Muscle of leg (tissue), 11 donors: ENCODE results near the gene CHMP2A. TPM values are rescaled to one million over a fixed set of nuclear protein-coding genes. Genes with fewer than 3 reads are reported as not detected.
"Not testable (repeated sequence)": the region's sequence is repeated elsewhere in the genome, so short reads cannot be mapped to it uniquely, and the experiment has no call there.

Experiments
- DNase-seq: peaks from one replicate; pipeline ENCODE4 v3.0.0; 2013
- H3K27ac ChIP-seq: one replicate; pipeline ENCODE4 v1.5.1; 2013; ENCODE audit warnings: mild to moderate bottlenecking, low read length, control low read depth
- H3K27me3 ChIP-seq: one replicate; pipeline ENCODE4 v1.6.1; 2013; ENCODE audit warnings: low read length; ENCODE audit not compliant: control insufficient read depth, insufficient read depth
- H3K36me3 ChIP-seq: one replicate; pipeline ENCODE4 v1.6.1; 2013; ENCODE audit warnings: low read length; ENCODE audit not compliant: control insufficient read depth, insufficient read depth
- H3K4me1 ChIP-seq: one replicate; pipeline ENCODE4 v1.6.1; 2013; ENCODE audit warnings: low read length; ENCODE audit not compliant: control insufficient read depth, insufficient read depth
- H3K4me3 ChIP-seq: one replicate; pipeline ENCODE4 v1.5.1; 2013; ENCODE audit warnings: low read length, control low read depth
- H3K9me3 ChIP-seq: replicated peaks from 2 replicates; pipeline ENCODE4 v1.6.1; 2013; ENCODE audit warnings: low read depth, low read length; ENCODE audit not compliant: control insufficient read depth
- WGBS: methylation state at CpG from one replicate; pipeline ENCODE4 v1.1.5; 2013; ENCODE audit warnings: missing lambda C conversion rate; ENCODE audit not compliant: insufficient coverage; 5-methylcytosine and 5-hydroxymethylcytosine counted together
- polyA plus RNA-seq, 8 donors: library from polyadenylated mRNA; unstranded; fragments of 120-200 nt; gene quantifications; one replicate each; pipeline versions ENCODE4 v1.2.1 to v1.2.3, GENCODE V29; 2013; ENCODE audit warnings: inconsistent platforms in 1 of 8, low replicate concordance in 1 of 8; ENCODE audit not compliant: insufficient read length in 8 of 8, insufficient read depth in 1 of 8
- total RNA-seq: library from RNA; stranded (reverse); fragments of 120-200 nt; gene quantifications from one replicate; pipeline ENCODE4 v1.2.4, GENCODE V29; 2013

Gene CHMP2A
- total and polyA plus RNA-seq, 9 donors: 60.8 to 83.3 (median 75.9) TPM

DNA sequence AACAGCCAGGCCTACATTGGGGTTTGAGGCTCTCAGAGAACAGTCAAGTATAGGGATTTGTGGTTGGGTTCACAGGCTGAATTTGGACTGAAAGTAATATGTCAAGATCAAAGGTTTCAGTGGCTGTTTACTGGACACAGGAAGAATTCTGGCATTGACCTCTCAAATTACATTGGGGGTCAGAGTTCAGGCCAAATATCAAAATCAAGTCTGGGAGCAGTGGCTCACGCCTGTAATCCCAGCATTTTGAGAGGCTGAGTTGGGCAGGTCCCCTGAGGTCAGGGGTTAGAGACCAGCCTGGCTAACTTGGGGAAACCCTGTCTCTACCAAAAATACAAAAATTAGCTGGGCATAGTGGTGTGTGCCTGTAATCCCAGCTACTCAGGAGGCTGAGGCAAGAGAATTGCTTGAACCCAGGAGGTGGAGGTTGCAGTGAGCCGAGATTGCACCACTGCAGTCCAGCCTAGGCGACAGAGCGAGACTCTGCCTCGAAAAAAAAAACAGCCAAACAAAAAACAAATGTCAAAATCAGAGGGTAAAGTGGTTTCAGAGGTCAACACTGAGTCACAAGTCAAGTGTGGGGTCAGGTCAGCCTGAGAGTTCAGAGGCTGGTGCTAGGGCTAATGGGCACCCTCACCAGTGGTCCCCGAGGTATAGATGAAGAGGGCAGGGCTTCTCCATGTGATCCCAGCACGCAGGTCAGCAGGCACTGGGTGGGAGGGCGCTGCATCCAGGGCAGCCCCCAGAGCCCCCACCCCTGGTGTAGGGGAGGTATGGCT lies 44.6 kb downstream of the CHMP2A start:
- 54% methylated on average over 2 of the region's 8 CpGs for WGBS
- Histone ChIP-seq H3K4me3 (no peak overlapping the region), H3K27ac (no peak overlapping the region), H3K36me3 (peaks cover 14% of the 10 kb centered on the region), H3K4me1 (peaks cover 6% of the 10 kb centered on the region), H3K9me3 (peaks cover 3% of the 10 kb centered on the region), H3K27me3 (no peaks in the 10 kb centered on the region)
- DNase-seq: no peak

DNA sequence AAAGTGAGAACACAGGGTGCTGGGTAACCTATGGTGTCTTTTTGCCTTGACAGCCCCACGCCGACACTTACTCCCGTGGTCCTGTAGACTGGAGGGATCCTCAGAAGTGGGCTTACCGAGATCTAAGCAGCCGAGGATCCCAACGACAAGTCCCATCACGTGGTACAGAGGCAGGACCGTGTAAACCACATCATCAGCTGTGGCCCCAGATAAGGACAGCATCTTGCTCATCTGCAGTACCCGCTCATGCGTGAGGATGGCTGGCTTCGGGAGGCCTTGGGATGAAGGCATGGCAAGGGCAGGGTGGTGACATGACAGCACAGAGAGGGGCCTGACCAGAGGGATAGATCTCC lies 45.2 kb downstream of the CHMP2A start:
- H3K9me3 ChIP-seq: peaks cover 3% of the 10 kb centered on the region
- no peak for DNase-seq
- peaks cover 13% of the 10 kb centered on the region for H3K36me3 ChIP-seq
- WGBS: 80% methylated on average over 11 of the region's 11 CpGs
- no peak overlapping the region for H3K4me3 ChIP-seq
- no peak overlapping the region for H3K27ac ChIP-seq
- no peaks in the 10 kb centered on the region for H3K27me3 ChIP-seq
- H3K4me1 ChIP-seq: peaks cover 5% of the 10 kb centered on the region

DNA sequence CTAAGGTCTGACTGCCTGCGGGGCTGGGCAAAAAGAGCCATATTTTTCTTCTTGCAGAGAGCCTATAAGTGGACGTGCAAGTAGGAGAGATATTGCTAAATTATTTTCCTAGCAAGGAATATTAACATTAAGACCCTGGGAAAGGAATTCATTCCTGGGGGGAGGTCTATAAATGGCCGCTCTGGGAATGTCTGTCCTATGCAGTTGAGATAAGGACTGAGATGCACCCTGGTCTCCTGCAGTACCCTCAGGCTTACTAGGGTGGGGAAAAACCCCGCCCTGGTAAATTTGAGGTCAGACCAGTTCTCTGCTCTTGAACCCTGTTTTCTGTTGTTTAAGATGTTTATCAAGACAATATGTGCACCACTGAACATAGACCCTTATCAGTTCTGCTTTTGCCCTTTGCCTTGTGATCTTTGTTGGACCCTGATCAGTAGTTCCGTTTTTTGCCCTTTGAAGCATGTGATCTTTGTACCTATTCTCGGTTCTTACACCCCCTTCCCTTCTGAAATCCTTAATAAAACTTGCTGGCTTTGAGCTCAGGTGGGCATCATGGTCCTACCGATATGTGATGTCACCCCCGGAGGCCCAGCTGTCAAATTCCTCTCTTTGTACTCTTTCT lies 47.2 kb downstream of the CHMP2A start:
- not testable (repeated sequence) for H3K4me1 ChIP-seq, H3K27me3 ChIP-seq, H3K27ac ChIP-seq, H3K9me3 ChIP-seq, DNase-seq, H3K4me3 ChIP-seq, H3K36me3 ChIP-seq
- WGBS: 82% methylated on average over 3 of the region's 8 CpGs

Other genes starting within 250 kb of the CHMP2A start
- 30.5 TPM for gene ERVK3-1, start 249.7 kb downstream of the CHMP2A start, total RNA-seq
- 10 to 100 TPM; 28.8 to 37.1 (median 32.4) TPM for gene ERVK3-1, start 249.7 kb downstream of the CHMP2A start, polyA plus RNA-seq
- 2.7 TPM for gene ZSCAN22, start 228.1 kb downstream of the CHMP2A start, total RNA-seq
- 1 to 10 TPM; 2.4 to 3.4 (median 3.2) TPM for gene ZSCAN22, start 228.1 kb downstream of the CHMP2A start, polyA plus RNA-seq
- gene A1BG, start 201.6 kb downstream of the CHMP2A start, total RNA-seq: 10.8 TPM
- 1 to 10 TPM; 2.4 to 5.0 (median 4.2) TPM for gene A1BG, start 201.6 kb downstream of the CHMP2A start, polyA plus RNA-seq
- gene ZNF497, start 192.4 kb downstream of the CHMP2A start, total RNA-seq: 2.2 TPM
- gene ZNF497, start 192.4 kb downstream of the CHMP2A start, polyA plus RNA-seq: 1 to 10 TPM; 1.8 to 3.2 (median 2.7) TPM
- 1.0 TPM for gene ZNF837, start 174.1 kb downstream of the CHMP2A start, total RNA-seq
- gene ZNF837, start 174.1 kb downstream of the CHMP2A start, polyA plus RNA-seq: 1 to 10 TPM; 1.1 to 2.3 (median 1.8) TPM
- gene RPS5, start 167.8 kb downstream of the CHMP2A start, total RNA-seq: 2,401 TPM
- gene RPS5, start 167.8 kb downstream of the CHMP2A start, polyA plus RNA-seq: 1,000 to 10,000 TPM; 1,523 to 1,956 (median 1,735) TPM
- gene RNF225, start 159.4 kb downstream of the CHMP2A start, total RNA-seq: not detected
- under 1 TPM in 1 of 8 donors, not detected in 7; 0.20 TPM for gene RNF225, start 159.4 kb downstream of the CHMP2A start, polyA plus RNA-seq
- 7.9 TPM for gene ZNF584, start 146.5 kb downstream of the CHMP2A start, total RNA-seq
- gene ZNF584, start 146.5 kb downstream of the CHMP2A start, polyA plus RNA-seq: 1 to 10 TPM; 4.7 to 7.8 (median 6.2) TPM
- 9.5 TPM for gene ZNF132, start 115.0 kb downstream of the CHMP2A start, total RNA-seq
- 1 to 10 TPM; 3.0 to 5.6 (median 4.7) TPM for gene ZNF132, start 115.0 kb downstream of the CHMP2A start, polyA plus RNA-seq
- 5.7 TPM for gene ZNF324B, start 103.5 kb downstream of the CHMP2A start, total RNA-seq
- 1 to 10 TPM; 2.7 to 4.7 (median 3.9) TPM for gene ZNF324B, start 103.5 kb downstream of the CHMP2A start, polyA plus RNA-seq
- 7.3 TPM for gene ZNF324, start 88.0 kb downstream of the CHMP2A start, total RNA-seq
- gene ZNF324, start 88.0 kb downstream of the CHMP2A start, polyA plus RNA-seq: 1 to 10 TPM; 4.8 to 6.4 (median 5.6) TPM
- 7.8 TPM for gene ZNF446, start 78.8 kb downstream of the CHMP2A start, total RNA-seq
- 1 to 10 TPM; 6.5 to 9.8 (median 7.8) TPM for gene ZNF446, start 78.8 kb downstream of the CHMP2A start, polyA plus RNA-seq
- gene SLC27A5, start 43.1 kb downstream of the CHMP2A start, total RNA-seq: 5.7 TPM
- gene SLC27A5, start 43.1 kb downstream of the CHMP2A start, polyA plus RNA-seq: 1 to 10 TPM; 2.5 to 4.6 (median 3.9) TPM
- 3.0 TPM for gene ZBTB45, start 35.3 kb downstream of the CHMP2A start, total RNA-seq
- 10 to 100 TPM in 6 of 8 donors, 1 to 10 TPM in 2; 9.2 to 12.4 (median 10.5) TPM for gene ZBTB45, start 35.3 kb downstream of the CHMP2A start, polyA plus RNA-seq
- 213 TPM for gene TRIM28, start 11.0 kb downstream of the CHMP2A start, total RNA-seq
- 100 to 1,000 TPM; 297 to 466 (median 390) TPM for gene TRIM28, start 11.0 kb downstream of the CHMP2A start, polyA plus RNA-seq
- 30.6 TPM for gene UBE2M, start 3.5 kb upstream of the CHMP2A start, total RNA-seq
- 10 to 100 TPM; 65.3 to 71.8 (median 67.3) TPM for gene UBE2M, start 3.5 kb upstream of the CHMP2A start, polyA plus RNA-seq
- gene MZF1, start 18.2 kb upstream of the CHMP2A start, total RNA-seq: 10.3 TPM
- 10 to 100 TPM in 7 of 8 donors, 1 to 10 TPM in 1; 8.1 to 21.4 (median 17.4) TPM for gene MZF1, start 18.2 kb upstream of the CHMP2A start, polyA plus RNA-seq